Natural killer cell (primary cell): Measurements from ENCODE around the gene CCHCR1. TPM values are rescaled to one million over a fixed set of nuclear protein-coding genes. Genes with fewer than 3 reads are reported as not detected.

Source experiments
- ATAC-seq, 3 donors: fragments of 150-1000 bp in 2 of 3; fragments of 200-7000 bp in 1 of 3; cut with Tn5 transposase; 1 replicate in 1 of 3; 2 replicates in 2 of 3; pipeline ENCODE4 v1.10.0; 2021; ENCODE audit warnings: mild to moderate bottlenecking in 2 of 3, moderate library complexity in 2 of 3
- DNase-seq, 2 donors: peaks; one replicate each; pipeline versions ENCODE4 v3.0.0 to v3.0.0-alpha.2; 2013 to 2021; ENCODE audit warnings: mixed read lengths in 1 of 2
- H3K27ac ChIP-seq: one replicate; pipeline ENCODE4 v1.5.1; 2013; ENCODE audit warnings: mild to moderate bottlenecking, low read length
- H3K27me3 ChIP-seq: one replicate; pipeline ENCODE4 v1.6.1; 2013; ENCODE audit warnings: low read length; ENCODE audit not compliant: control insufficient read depth, insufficient read depth
- H3K36me3 ChIP-seq: one replicate; pipeline ENCODE4 v1.6.1; 2013; ENCODE audit warnings: low read length; ENCODE audit not compliant: control insufficient read depth, insufficient read depth
- H3K4me1 ChIP-seq: one replicate; pipeline ENCODE4 v1.6.1; 2013; ENCODE audit warnings: low read length; ENCODE audit not compliant: control insufficient read depth, insufficient read depth
- H3K4me3 ChIP-seq: one replicate; pipeline ENCODE4 v1.5.1; 2013; ENCODE audit warnings: low read length
- H3K9me3 ChIP-seq: one replicate; pipeline ENCODE4 v1.6.1; 2013; ENCODE audit warnings: low read length; ENCODE audit not compliant: control insufficient read depth, insufficient read depth
- H3K27ac Mint-ChIP-seq, 2 donors: one replicate each; pipeline ENCODE4 v1.8.0; 2022; ENCODE audit warnings: mild to moderate bottlenecking in 2 of 2, mixed read lengths in 2 of 2, moderate library complexity in 1 of 2
- H3K27me3 Mint-ChIP-seq, 2 donors: one replicate each; pipeline ENCODE4 v1.8.0; 2022; ENCODE audit warnings: low read depth in 2 of 2, mixed read lengths in 2 of 2
- H3K36me3 Mint-ChIP-seq: one replicate; pipeline ENCODE4 v1.8.0; 2022; ENCODE audit warnings: mixed read lengths
- H3K4me1 Mint-ChIP-seq, 2 donors: one replicate each; pipeline ENCODE4 v1.8.0; 2022; ENCODE audit warnings: mixed read lengths in 2 of 2
- H3K4me3 Mint-ChIP-seq: one replicate; pipeline ENCODE4 v1.8.0; 2022; ENCODE audit warnings: mild to moderate bottlenecking, moderate library complexity, mixed read lengths
- H3K9me3 Mint-ChIP-seq, 2 donors: one replicate each; pipeline ENCODE4 v1.8.0; 2022; ENCODE audit warnings: mixed read lengths in 2 of 2
- WGBS: methylation state at CpG from one replicate; pipeline ENCODE4 v1.1.7; 2013; ENCODE audit warnings: missing lambda C conversion rate; ENCODE audit not compliant: insufficient coverage; 5-methylcytosine and 5-hydroxymethylcytosine counted together
- intact Hi-C: fragments of 100-400 bp; cut with micrococcal nuclease; formaldehyde crosslinking; loops from one replicate; pipeline ENCODE4 v1.14.2; 2022
- total RNA-seq, 4 donors: library from RNA; stranded (reverse); fragments of 120-200 nt in 1 of 4; gene quantifications; one replicate each; pipeline versions ENCODE4 v1.2.3 to v1.2.4, GENCODE V29; 2013 to 2022
- TF ChIP-seq, protein P1 (sequence below): fragments of 200-600 bp; IDR thresholded peaks from one replicate; pipeline ENCODE4 v1.8.0; 2022; ENCODE audit warnings: antibody characterized with exemption

CCHCR1 gene
- total RNA-seq, 3 donors from 2014 or later (not counting 1 experiment from before 2014, with no cell fraction given): 13.0 to 20.7 (median 16.9) TPM

DNA sequence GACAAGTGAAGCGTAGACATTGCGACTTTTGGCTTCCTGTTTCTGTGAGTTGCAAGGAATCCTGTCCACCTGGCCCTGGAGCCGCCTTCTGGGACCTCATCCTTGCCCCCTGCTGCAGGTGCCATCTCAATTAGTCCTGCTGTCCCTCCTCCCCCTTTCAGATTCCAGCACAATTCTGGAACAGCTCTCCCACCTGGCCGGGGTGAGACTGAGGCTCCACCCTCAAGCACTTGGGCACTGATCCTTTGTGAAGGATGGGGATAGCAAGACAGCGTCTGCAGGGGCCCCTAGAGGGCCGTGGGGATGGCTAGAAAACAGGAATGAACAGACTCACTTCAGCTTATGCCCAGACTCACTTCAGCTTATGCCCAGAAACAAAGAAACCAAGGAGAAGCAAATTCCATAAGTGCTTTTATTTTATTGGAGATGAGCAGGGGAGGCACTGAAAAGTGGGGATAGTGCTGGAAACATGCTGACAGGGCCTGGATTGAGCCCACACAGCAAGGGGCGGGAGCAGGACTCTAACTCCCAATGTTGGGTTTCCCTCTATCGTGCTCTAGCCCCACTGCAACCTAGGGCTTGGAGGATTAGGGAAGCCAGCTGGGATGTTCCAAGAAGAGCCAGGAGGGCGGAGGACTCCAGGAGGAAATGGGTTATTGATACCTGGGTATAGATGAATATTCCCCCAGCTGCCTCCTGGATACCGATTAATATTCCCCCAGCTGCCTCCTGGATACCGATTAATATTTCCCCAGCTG is 46.6 kb downstream of the CCHCR1 start:
- ATAC-seq (no peak), DNase-seq (no peak)
- H3K27me3 ChIP-seq: no peaks in the 10 kb centered on the region
- H3K4me1 ChIP-seq: no peaks in the 10 kb centered on the region
- no peak overlapping the region for H3K4me3 ChIP-seq
- Mint-ChIP-seq H3K27me3 (peaks cover 19 to 38% of the 10 kb centered on the region in 2 donors), H3K4me1 (no peaks in the 10 kb centered on the region), H3K4me3 (no peak overlapping the region), H3K27ac (no peak overlapping the region), H3K36me3 (no peaks in the 10 kb centered on the region), H3K9me3 (no peaks in the 10 kb centered on the region)
- 85% methylated on average over 10 of the region's 11 CpGs for WGBS
- TF ChIP-seq, protein P1, sequence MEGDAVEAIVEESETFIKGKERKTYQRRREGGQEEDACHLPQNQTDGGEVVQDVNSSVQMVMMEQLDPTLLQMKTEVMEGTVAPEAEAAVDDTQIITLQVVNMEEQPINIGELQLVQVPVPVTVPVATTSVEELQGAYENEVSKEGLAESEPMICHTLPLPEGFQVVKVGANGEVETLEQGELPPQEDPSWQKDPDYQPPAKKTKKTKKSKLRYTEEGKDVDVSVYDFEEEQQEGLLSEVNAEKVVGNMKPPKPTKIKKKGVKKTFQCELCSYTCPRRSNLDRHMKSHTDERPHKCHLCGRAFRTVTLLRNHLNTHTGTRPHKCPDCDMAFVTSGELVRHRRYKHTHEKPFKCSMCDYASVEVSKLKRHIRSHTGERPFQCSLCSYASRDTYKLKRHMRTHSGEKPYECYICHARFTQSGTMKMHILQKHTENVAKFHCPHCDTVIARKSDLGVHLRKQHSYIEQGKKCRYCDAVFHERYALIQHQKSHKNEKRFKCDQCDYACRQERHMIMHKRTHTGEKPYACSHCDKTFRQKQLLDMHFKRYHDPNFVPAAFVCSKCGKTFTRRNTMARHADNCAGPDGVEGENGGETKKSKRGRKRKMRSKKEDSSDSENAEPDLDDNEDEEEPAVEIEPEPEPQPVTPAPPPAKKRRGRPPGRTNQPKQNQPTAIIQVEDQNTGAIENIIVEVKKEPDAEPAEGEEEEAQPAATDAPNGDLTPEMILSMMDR: no peak
- no peak overlapping the region for H3K27ac ChIP-seq
- H3K36me3 ChIP-seq: no peaks in the 10 kb centered on the region
- intact Hi-C loops: no loop called here
- H3K9me3 ChIP-seq: no peaks in the 10 kb centered on the region

DNA sequence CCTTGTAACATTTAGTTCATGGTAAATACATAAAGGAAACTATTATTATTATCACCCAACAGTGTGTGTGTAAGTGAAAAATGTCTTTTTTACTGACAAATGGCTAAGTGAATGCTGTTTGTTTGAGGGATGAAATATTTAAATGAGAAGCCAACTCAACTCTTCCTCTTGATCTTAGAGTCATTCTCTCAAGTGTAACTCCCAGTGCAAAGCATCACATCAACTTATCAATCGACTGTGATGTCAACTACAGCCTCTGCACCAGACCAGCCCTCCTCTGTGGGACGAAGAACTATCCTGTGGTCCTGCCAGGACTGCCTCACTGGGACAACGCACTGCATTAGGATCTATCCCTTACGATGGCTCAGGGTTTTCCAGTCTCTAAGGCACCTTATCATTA is 50.5 kb downstream of the CCHCR1 start:
- Histone ChIP-seq H3K4me3 (no peak overlapping the region), H3K27ac (no peak overlapping the region), H3K4me1 (no peaks in the 10 kb centered on the region), H3K36me3 (no peaks in the 10 kb centered on the region), H3K9me3 (no peaks in the 10 kb centered on the region), H3K27me3 (no peaks in the 10 kb centered on the region)
- H3K27ac Mint-ChIP-seq: no peak overlapping the region
- 87% methylated on average over 3 of the region's 4 CpGs for WGBS
- no peak for DNase-seq
- TF ChIP-seq, protein P1: no peak
- no peak overlapping the region for H3K4me3 Mint-ChIP-seq
- H3K36me3 Mint-ChIP-seq: no peaks in the 10 kb centered on the region
- H3K9me3 Mint-ChIP-seq: no peaks in the 10 kb centered on the region
- no peaks in the 10 kb centered on the region for H3K4me1 Mint-ChIP-seq
- intact Hi-C loops: no loop called here
- no peak for ATAC-seq
- peaks cover 10 to 13% of the 10 kb centered on the region in 2 donors for H3K27me3 Mint-ChIP-seq

DNA sequence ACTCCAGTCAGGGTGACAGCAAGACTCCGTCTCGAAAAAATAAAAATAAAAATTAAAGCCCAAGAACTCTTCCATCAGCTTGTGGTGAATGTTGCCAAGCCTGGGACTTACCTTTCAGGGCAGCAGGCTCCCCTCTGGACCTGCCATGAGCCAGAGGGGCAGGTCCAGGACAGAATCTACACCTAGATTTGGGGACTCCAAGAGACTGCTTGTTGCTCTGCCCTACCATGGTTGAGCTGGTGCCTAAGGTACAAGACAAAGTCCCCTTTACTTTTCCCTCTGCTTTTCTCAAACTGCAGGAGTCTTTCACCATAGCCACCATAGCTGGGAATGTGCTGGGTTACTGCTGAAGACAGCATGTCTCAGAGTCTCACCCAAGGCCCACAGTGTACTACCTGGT is 54.5 kb downstream of the CCHCR1 start:
- no peaks in the 10 kb centered on the region for H3K9me3 Mint-ChIP-seq
- Histone ChIP-seq H3K27me3 (no peaks in the 10 kb centered on the region), H3K36me3 (no peaks in the 10 kb centered on the region), H3K4me1 (no peaks in the 10 kb centered on the region), H3K4me3 (no peak overlapping the region), H3K27ac (no peak overlapping the region), H3K9me3 (no peaks in the 10 kb centered on the region)
- ATAC-seq (no peak), DNase-seq (no peak)
- no peaks in the 10 kb centered on the region for H3K4me1 Mint-ChIP-seq
- H3K27me3 Mint-ChIP-seq: peaks cover 0 to 3% of the 10 kb centered on the region in 2 donors
- intact Hi-C loops: no loop called here
- no peak overlapping the region for H3K4me3 Mint-ChIP-seq
- no peak overlapping the region for H3K27ac Mint-ChIP-seq
- no peaks in the 10 kb centered on the region for H3K36me3 Mint-ChIP-seq
- TF ChIP-seq, protein P1: no peak
- 93% methylated on average over 2 of the region's 2 CpGs for WGBS

DNA sequence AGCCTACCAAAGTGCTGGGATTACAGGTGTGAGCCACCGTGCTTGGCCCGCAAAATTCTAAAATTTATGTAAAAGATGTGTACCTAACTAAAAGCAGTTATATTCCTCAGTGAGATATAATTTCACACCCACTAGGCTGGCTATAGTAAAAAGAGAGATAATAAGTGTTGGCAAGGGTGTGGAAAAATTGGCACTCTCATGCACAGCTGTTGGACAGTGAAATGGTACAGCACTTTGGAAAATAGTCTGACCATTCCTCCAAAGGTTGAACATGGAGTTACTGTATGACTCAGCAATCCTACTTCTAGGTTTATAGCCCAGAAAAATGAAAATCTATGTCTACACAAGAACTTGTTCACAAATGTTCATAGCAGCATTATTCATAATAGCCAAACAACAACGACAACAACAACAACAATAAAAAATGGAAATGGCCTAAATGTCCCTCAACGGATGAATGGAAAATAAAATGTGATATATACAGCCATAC is 59.1 kb downstream of the CCHCR1 start:
- DNase-seq: no peak
- Histone ChIP-seq H3K4me1 (peaks cover 14% of the 10 kb centered on the region), H3K9me3 (no peaks in the 10 kb centered on the region), H3K27me3 (no peaks in the 10 kb centered on the region), H3K36me3 (no peaks in the 10 kb centered on the region), H3K4me3 (no peak overlapping the region), H3K27ac (no peak overlapping the region)
- Mint-ChIP-seq H3K4me1 (peaks cover 13 to 16% of the 10 kb centered on the region in 2 donors), H3K36me3 (no peaks in the 10 kb centered on the region), H3K27ac (no peak overlapping the region), H3K27me3 (peaks cover 0 to 8% of the 10 kb centered on the region in 2 donors), H3K4me3 (no peak overlapping the region), H3K9me3 (no peaks in the 10 kb centered on the region)
- intact Hi-C loops: no loop called here
- 94% methylated on average over 2 of the region's 4 CpGs for WGBS
- TF ChIP-seq, protein P1: no peak
- no peak for ATAC-seq
